ENCODE results near the gene PPP2R1A. TPM values are rescaled to one million over a fixed set of nuclear protein-coding genes. Genes with fewer than 3 reads are reported as not detected.

The PPP2R1A gene
- total RNA-seq: 67.4 and 92.7 TPM in 2 replicates

- peak; percentile 99 for FAIRE-seq
- DNase-seq (ENCODE audit: low read depth): peak; percentile 100
- H3K36me3 ChIP-seq (ENCODE audit: control insufficient read depth, insufficient read depth, low read length): peaks cover 7% of the 10 kb centered on the region
- no peaks in the 10 kb centered on the region for H3K27me3 ChIP-seq (ENCODE audit: control insufficient read depth, insufficient read depth, low read length)
- H3K4me3 ChIP-seq (ENCODE audit: low read depth, low read length): peak within 1 kb of the TSS; percentile 90
- TF ChIP-seq CTCF (IDR thresholded peaks at IDR 0.05; ENCODE audit: insufficient read depth, low read length, severe bottlenecking): no peak
These were observed at the start of gene PPP2R1A for GRCh38 chr19:52189735-52190486. Gene PPP2R1A (plus strand): TSS chr19:52190052. CDS start chr19:52190097, 45 bp downstream.

- FAIRE-seq (no peak), DNase-seq (ENCODE audit: low read depth) (no peak)
- H3K4me3 ChIP-seq (ENCODE audit: low read depth, low read length): no peak overlapping the region
- no peaks in the 10 kb centered on the region for H3K27me3 ChIP-seq (ENCODE audit: control insufficient read depth, insufficient read depth, low read length)
- no peak for TF ChIP-seq CTCF (IDR thresholded peaks at IDR 0.05; ENCODE audit: insufficient read depth, low read length, severe bottlenecking)
- no peaks in the 10 kb centered on the region for H3K36me3 ChIP-seq (ENCODE audit: control insufficient read depth, insufficient read depth, low read length)
These were observed 48.6 kb upstream of the PPP2R1A start for GRCh38 chr19:52141203-52141602.

- no peak for FAIRE-seq
- H3K36me3 ChIP-seq (ENCODE audit: control insufficient read depth, insufficient read depth, low read length): no peaks in the 10 kb centered on the region
- TF ChIP-seq CTCF (IDR thresholded peaks at IDR 0.05; ENCODE audit: insufficient read depth, low read length, severe bottlenecking): no peak
- H3K27me3 ChIP-seq (ENCODE audit: control insufficient read depth, insufficient read depth, low read length): no peaks in the 10 kb centered on the region
- peak; percentile 82 for DNase-seq (ENCODE audit: low read depth)
- no peak overlapping the region for H3K4me3 ChIP-seq (ENCODE audit: low read depth, low read length)
These were observed 47.8 kb upstream of the PPP2R1A start for GRCh38 chr19:52142001-52142595.

- no peak overlapping the region for H3K4me3 ChIP-seq (ENCODE audit: low read depth, low read length)
- TF ChIP-seq CTCF (IDR thresholded peaks at IDR 0.05; ENCODE audit: insufficient read depth, low read length, severe bottlenecking): no peak
- H3K36me3 ChIP-seq (ENCODE audit: control insufficient read depth, insufficient read depth, low read length): no peaks in the 10 kb centered on the region
- H3K27me3 ChIP-seq (ENCODE audit: control insufficient read depth, insufficient read depth, low read length): no peaks in the 10 kb centered on the region
- no peak for FAIRE-seq
- no peak for DNase-seq (ENCODE audit: low read depth)
These were observed 41.6 kb upstream of the PPP2R1A start for GRCh38 chr19:52148256-52148655.

GRCh38 chr19:52155596-52156359, 34.1 kb upstream of the PPP2R1A start:
- DNase-seq (ENCODE audit: low read depth) (no peak), FAIRE-seq (no peak)
- H3K36me3 ChIP-seq (ENCODE audit: control insufficient read depth, insufficient read depth, low read length): peaks cover 6% of the 10 kb centered on the region
- H3K27me3 ChIP-seq (ENCODE audit: control insufficient read depth, insufficient read depth, low read length): no peaks in the 10 kb centered on the region
- no peak overlapping the region for H3K4me3 ChIP-seq (ENCODE audit: low read depth, low read length)
- no peak for TF ChIP-seq CTCF (IDR thresholded peaks at IDR 0.05; ENCODE audit: insufficient read depth, low read length, severe bottlenecking)

All from bronchial epithelial cell (primary cell).